ENCODE measurements around the gene BANF2. TPM values are rescaled to one million over a fixed set of nuclear protein-coding genes. Genes with fewer than 3 reads are reported as not detected.

Gene BANF2
- total and polyA plus RNA-seq, 2 of the 8 experiments (the other 6 are each of a cell fraction or from before 2014, with no cell fraction given): not detected

GRCh38 chr20:17674722-17675518, 24.8 kb upstream of the BANF2 start (continued):
- TF ChIP-seq ATF2 (IDR thresholded peaks at IDR 0.05; ENCODE audit: low read length): no peak
- no peak for TF ChIP-seq POU5F1 (IDR thresholded peaks at IDR 0.05; ENCODE audit: low read depth, low read length)
- no peak for TF ChIP-seq FOSL1 (IDR thresholded peaks at IDR 0.05; ENCODE audit: insufficient read depth, low read depth, low read length)
- TF ChIP-seq ATF3 (IDR thresholded peaks at IDR 0.05; ENCODE audit: insufficient read depth, low read depth, low read length): no peak
